Transverse colon (tissue), 4 donors: ENCODE results near the gene CD1D. TPM values are rescaled to one million over a fixed set of nuclear protein-coding genes. Genes with fewer than 3 reads are reported as not detected.
A peak's percentile ranks its signal among the peaks of the same experiment; 100 is the strongest.

Experiments used
- DNase-seq: peaks from one replicate; pipeline ENCODE4 v3.0.0-alpha.2; 2019
- H3K27ac ChIP-seq, 4 donors: fragments of 200-600 bp; sonication (generic); 2 replicates each; pipeline ENCODE4 v1.5.1; 2016 to 2018; ENCODE audit warnings: inconsistent platforms in 4 of 4
- H3K27me3 ChIP-seq: fragments of 200-600 bp; sonication (generic); 2 replicates; pipeline ENCODE4 v1.5.1; 2017; ENCODE audit warnings: inconsistent platforms
- H3K36me3 ChIP-seq, 4 donors: fragments of 200-600 bp; sonication (generic); 2 replicates each; pipeline ENCODE4 v1.5.1; 2017 to 2019; ENCODE audit warnings: inconsistent platforms in 4 of 4
- H3K4me1 ChIP-seq, 4 donors: fragments of 200-600 bp; sonication (generic); 2 replicates each; pipeline ENCODE4 v1.5.1; 2017 to 2020; ENCODE audit warnings: inconsistent platforms in 4 of 4
- H3K4me3 ChIP-seq, 4 donors: fragments of 200-600 bp; sonication (generic); 1 replicate in 1 of 4; 2 replicates in 3 of 4; pipeline versions ENCODE4 v1.5.1 to v1.6.1; 2017 to 2019; ENCODE audit warnings: inconsistent platforms in 4 of 4
- H3K9me3 ChIP-seq, 2 donors: fragments of 200-600 bp; sonication (generic); 2 replicates each; pipeline ENCODE4 v1.5.1; 2017 to 2019; ENCODE audit warnings: inconsistent platforms in 2 of 2
- EP300 ChIP-seq: sonication (generic); formaldehyde crosslinking; IDR thresholded peaks from one replicate; pipeline ENCODE4 v1.6.1; 2017; ENCODE audit warnings: antibody characterized with exemption, low read depth
- POLR2A ChIP-seq: fragments of 450-650 bp; IDR thresholded peaks from one replicate; pipeline ENCODE4 v1.6.1; 2016; ENCODE audit warnings: antibody characterized with exemption, mild to moderate bottlenecking, moderate library complexity
- POLR2AphosphoS5 ChIP-seq, 3 donors: sonication (generic); formaldehyde crosslinking; IDR thresholded peaks; one replicate each; pipeline ENCODE4 v1.6.1; 2016; ENCODE audit warnings: antibody characterized with exemption in 3 of 3
- WGBS, 2 donors: methylation state at CpG; one replicate each; pipeline ENCODE4 v1.1.5; 2018; ENCODE audit warnings: low coverage in 1 of 2; 5-methylcytosine and 5-hydroxymethylcytosine counted together
- in situ Hi-C, 4 donors: fragments of 200-750 bp; cut with MboI; loops; one replicate each; pipeline versions ENCODE4 v1.15.0 to v1.15.1; 2017; ENCODE audit warnings: low sequenced_read_pairs in 3 of 4, low pct_ligation_motif_present in 1 of 4, low pct_unique_long_range_greater_than_20kb in 1 of 4
- intact Hi-C: fragments of 100-400 bp; cut with DNase I; formaldehyde crosslinking; loops from one replicate; pipeline ENCODE4 v1.15.1; 2023; ENCODE audit warnings: low total_unique reads
- total RNA-seq, 4 donors: library from RNA; depleted of rRNA; stranded (reverse); fragments of >200 nt; gene quantifications; one replicate each; pipeline ENCODE4 v1.1.0, GENCODE V29; 2016
- TF ChIP-seq, protein P1 (sequence below), 5 experiments: fragments of 200-600 bp in 3 of 5; fragments of 450-650 bp in 2 of 5; sonication (generic) in 3 of 5; IDR thresholded peaks; 1 replicate in 2 of 5; 2 replicates in 3 of 5; pipeline ENCODE4 v1.5.1; 2016 to 2017; ENCODE audit warnings: antibody characterized with exemption in 5 of 5, inconsistent platforms in 3 of 5, mild to moderate bottlenecking in 2 of 5, moderate library complexity in 1 of 5

Gene CD1D
- 10 to 100 TPM in 1 of 4 donors, 1 to 10 TPM in 3; 1.4 to 11.2 (median 4.1) TPM for total RNA-seq

DNA sequence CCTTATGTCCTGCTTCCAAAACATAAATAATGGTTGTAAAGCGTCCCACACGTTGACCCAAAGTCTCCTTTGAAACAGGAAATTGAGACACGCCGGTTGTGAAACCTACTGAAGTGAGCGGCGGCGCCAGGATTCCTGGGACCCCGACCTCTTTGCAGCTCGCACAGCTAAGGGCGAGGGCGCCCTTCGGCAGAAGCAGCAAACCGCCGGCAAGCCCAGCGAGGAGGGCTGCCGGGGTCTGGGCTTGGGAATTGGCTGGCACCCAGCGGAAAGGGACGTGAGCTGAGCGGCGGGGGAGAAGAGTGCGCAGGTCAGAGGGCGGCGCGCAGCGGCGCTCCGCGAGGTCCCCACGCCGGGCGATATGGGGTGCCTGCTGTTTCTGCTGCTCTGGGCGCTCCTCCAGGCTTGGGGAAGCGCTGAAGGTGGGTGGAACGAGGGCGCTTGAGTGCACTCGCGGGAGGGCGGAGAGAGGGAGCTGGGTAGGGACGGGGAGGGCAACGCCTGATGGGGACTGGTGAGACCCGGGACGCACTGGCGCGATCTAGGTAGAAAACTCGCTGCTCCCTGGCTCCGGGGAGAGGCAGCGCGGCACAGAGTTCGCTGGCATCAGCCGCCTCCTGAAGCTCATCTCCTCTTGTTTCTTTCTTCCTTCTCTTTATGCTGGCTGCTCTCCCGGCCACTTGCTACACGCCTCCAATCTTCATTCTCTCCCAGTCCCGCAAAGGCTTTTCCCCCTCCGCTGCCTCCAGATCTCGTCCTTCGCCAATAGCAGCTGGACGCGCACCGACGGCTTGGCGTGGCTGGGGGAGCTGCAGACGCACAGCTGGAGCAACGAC, at the start of gene CD1D:
Gene CD1D (plus strand): TSS at position 155 of the 836 bp plus-strand sequence. CDS start 207 bp downstream, at position 362.
- peaks cover 30% of the 10 kb centered on the region for H3K27me3 ChIP-seq
- no peaks in the 10 kb centered on the region for H3K36me3 ChIP-seq
- in situ Hi-C loops (no loop called here), intact Hi-C loops (no loop called here)
- WGBS, 2 donors: 0 to 1% methylated on average over 3 to 62 of the region's 63 CpGs
- H3K9me3 ChIP-seq: no peaks in the 10 kb centered on the region
- H3K4me3 ChIP-seq: peak within 1 kb of the TSS; percentile 33 to 65 (median 40)
- DNase-seq: peak; percentile 38
- peak within 1 kb of the TSS; percentile 16 to 67 (median 56) for H3K27ac ChIP-seq
- H3K4me1 ChIP-seq: peaks cover 0 to 48% (median 17%) of the 10 kb centered on the region in 4 donors
- TF ChIP-seq POLR2A (peak; percentile 24), POLR2AphosphoS5 (IDR thresholded peaks at IDR 0.05) (no peak)

DNA sequence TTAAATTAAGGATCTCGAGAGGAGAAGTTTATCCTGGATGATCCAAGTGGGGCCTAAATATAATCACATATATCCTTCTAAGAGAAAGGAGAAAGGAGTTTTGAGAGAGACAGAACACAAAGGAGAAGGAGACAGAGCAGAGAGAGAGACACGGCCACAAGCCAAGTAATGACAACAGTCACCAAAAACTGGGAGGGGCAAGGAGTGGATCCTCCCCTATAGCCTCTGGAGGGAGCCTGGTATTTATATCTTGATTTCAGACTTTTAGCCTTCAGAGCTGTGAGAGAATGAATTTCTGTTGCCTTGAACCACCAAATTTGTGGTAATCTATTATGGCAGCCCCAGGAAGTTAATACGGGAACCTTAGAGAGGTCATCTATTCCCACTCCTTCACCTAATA, 49.5 kb upstream of the CD1D start:
- intact Hi-C loops: no loop called here
- in situ Hi-C loops: no loop called here

DNA sequence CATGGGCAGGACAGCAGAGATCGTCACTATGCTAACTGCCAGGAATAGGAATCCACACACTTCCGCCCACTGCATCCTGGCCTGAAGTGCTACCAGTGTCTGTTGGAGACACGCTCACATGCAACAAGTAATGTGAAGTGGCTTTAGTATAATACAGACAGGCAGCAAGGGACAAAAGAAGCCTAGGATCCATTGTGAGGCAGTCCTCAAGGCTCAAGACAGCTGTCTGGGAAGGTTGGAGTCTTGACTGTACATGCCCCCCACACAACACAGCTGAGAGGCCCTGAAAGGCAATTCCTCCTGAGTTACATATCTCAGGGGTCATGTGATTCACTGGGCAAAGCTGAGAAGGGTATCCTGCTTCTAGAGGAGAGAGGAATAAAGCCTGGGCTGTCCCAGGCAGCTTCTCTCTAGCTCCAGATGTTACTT, 39.9 kb upstream of the CD1D start:
- no peaks in the 10 kb centered on the region for H3K27me3 ChIP-seq
- H3K36me3 ChIP-seq: no peaks in the 10 kb centered on the region
- H3K9me3 ChIP-seq: no peaks in the 10 kb centered on the region
- TF ChIP-seq EP300 (no peak), POLR2AphosphoS5 (IDR thresholded peaks at IDR 0.05) (no peak), POLR2A (no peak)
- TF ChIP-seq, protein P1, sequence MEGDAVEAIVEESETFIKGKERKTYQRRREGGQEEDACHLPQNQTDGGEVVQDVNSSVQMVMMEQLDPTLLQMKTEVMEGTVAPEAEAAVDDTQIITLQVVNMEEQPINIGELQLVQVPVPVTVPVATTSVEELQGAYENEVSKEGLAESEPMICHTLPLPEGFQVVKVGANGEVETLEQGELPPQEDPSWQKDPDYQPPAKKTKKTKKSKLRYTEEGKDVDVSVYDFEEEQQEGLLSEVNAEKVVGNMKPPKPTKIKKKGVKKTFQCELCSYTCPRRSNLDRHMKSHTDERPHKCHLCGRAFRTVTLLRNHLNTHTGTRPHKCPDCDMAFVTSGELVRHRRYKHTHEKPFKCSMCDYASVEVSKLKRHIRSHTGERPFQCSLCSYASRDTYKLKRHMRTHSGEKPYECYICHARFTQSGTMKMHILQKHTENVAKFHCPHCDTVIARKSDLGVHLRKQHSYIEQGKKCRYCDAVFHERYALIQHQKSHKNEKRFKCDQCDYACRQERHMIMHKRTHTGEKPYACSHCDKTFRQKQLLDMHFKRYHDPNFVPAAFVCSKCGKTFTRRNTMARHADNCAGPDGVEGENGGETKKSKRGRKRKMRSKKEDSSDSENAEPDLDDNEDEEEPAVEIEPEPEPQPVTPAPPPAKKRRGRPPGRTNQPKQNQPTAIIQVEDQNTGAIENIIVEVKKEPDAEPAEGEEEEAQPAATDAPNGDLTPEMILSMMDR (IDR thresholded peaks at IDR 0.05): no peak
- in situ Hi-C loops (no loop called here), intact Hi-C loops (no loop called here)
- no peaks in the 10 kb centered on the region for H3K4me1 ChIP-seq
- H3K27ac ChIP-seq: no peak overlapping the region
- DNase-seq: no peak
- no peak overlapping the region for H3K4me3 ChIP-seq
- WGBS, 2 donors: 82 to 87% methylated on average over 3 of the region's 3 CpGs

More for the DNA sequence above, 49.5 kb upstream of the CD1D start:
- DNase-seq: no peak
- TF ChIP-seq POLR2AphosphoS5 (IDR thresholded peaks at IDR 0.05) (no peak), EP300 (no peak), POLR2A (no peak)
- TF ChIP-seq, protein P1 (IDR thresholded peaks at IDR 0.05): no peak
- WGBS, 2 donors: 83 to 90% methylated on average over 2 to 3 of the region's 3 CpGs
- Histone ChIP-seq H3K27me3 (no peaks in the 10 kb centered on the region), H3K36me3 (no peaks in the 10 kb centered on the region), H3K27ac (no peak overlapping the region), H3K4me3 (no peak overlapping the region), H3K4me1 (no peaks in the 10 kb centered on the region), H3K9me3 (no peaks in the 10 kb centered on the region)

DNA sequence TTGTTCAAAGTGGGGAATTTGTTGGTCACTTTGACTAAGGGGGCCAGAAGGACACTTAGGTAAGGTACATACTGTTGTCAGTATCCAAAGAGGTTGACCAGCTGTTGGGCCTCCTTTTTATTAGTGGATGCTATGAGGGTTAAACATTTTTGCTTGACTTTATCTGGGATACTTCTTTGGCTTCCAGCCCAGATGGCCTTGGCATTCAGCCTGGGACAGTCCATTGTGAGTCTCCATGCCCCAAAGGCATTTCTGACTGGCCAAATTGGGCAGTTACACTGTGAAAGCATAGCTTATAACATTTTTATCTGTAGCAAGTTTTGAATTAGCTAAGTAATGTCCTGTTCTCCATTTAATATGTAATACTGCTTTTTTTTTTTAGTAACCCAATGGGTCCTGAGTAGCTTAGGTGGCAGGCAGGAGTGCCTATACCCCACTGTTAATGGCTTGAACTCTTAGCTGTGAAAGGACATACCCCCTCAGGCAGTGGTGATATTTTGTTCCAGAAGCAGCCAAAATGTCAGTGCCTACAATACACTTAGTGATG, 35.4 kb upstream of the CD1D start:
- Histone ChIP-seq H3K27me3 (no peaks in the 10 kb centered on the region), H3K4me3 (no peak overlapping the region), H3K4me1 (peaks cover 0 to 12% (median 7%) of the 10 kb centered on the region in 4 donors), H3K36me3 (no peaks in the 10 kb centered on the region), H3K9me3 (no peaks in the 10 kb centered on the region), H3K27ac (peak overlapping the region in 2 of 4 donors; percentile 18 to 25)
- intact Hi-C loops: no loop called here
- in situ Hi-C loops: no loop called here
- TF ChIP-seq EP300: no peak
- no peak for DNase-seq

DNA sequence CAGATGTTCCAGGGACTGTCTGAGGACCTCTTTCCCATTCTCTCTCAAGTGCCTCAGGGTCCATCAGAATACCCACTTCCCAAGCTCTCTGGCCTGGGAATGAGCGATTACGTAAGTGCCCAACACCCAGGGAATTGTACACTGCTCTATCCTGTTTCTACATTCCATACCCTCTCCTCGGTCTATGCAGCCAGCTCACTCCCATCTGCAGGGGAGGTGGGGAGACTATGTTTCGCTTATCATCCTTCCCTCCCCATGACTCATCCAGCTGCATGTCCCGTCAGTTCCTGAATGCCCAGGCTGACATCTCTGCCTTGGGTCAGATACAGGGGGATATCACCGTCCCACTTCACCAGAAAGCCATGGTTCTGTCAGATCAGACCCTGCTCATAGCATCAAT, 34.5 kb upstream of the CD1D start:
- no peak overlapping the region for H3K27ac ChIP-seq
- no peak for DNase-seq
- in situ Hi-C loops: no loop called here
- TF ChIP-seq EP300: no peak
- TF ChIP-seq, protein P1 (IDR thresholded peaks at IDR 0.05): no peak
- no peaks in the 10 kb centered on the region for H3K27me3 ChIP-seq
- no peak overlapping the region for H3K4me3 ChIP-seq
- WGBS, 2 donors: 85% methylated on average over 5 to 6 of the region's 6 CpGs
- no peaks in the 10 kb centered on the region for H3K36me3 ChIP-seq
- H3K9me3 ChIP-seq: no peaks in the 10 kb centered on the region
- peaks cover 0 to 14% (median 7%) of the 10 kb centered on the region in 4 donors for H3K4me1 ChIP-seq
- intact Hi-C loops: no loop called here
